CD4-positive, CD25-positive, alpha-beta regulatory T cell (primary cell): Measurements from ENCODE around the gene CYREN. TPM values are rescaled to one million over a fixed set of nuclear protein-coding genes. Genes with fewer than 3 reads are reported as not detected.
"Not testable (repeated sequence)": the region's sequence is repeated elsewhere in the genome, so short reads cannot be mapped to it uniquely, and the experiment has no call there.

Experiments
- ATAC-seq, 2 donors: fragments of 150-1000 bp; cut with Tn5 transposase; one replicate each; pipeline ENCODE4 v1.10.0; 2021; ENCODE audit warnings: low read depth in 2 of 2, moderate number of reproducible peaks in 2 of 2, moderate library complexity in 1 of 2
- DNase-seq, 3 donors: peaks; one replicate each; pipeline versions ENCODE4 v3.0.0 to v3.0.0-alpha.2; 2012 to 2022; ENCODE audit warnings: mixed read lengths in 1 of 3
- H3K27ac ChIP-seq: one replicate; pipeline ENCODE4 v1.7.0; 2013; ENCODE audit warnings: mild to moderate bottlenecking, low read length; ENCODE audit not compliant: insufficient read depth, poor library complexity, severe bottlenecking
- H3K27me3 ChIP-seq: one replicate; pipeline ENCODE4 v1.7.0; 2013; ENCODE audit warnings: low read length; ENCODE audit not compliant: control insufficient read depth, insufficient read depth
- H3K36me3 ChIP-seq: one replicate; pipeline ENCODE4 v1.7.0; 2013; ENCODE audit warnings: mild to moderate bottlenecking, low read length, moderate library complexity; ENCODE audit not compliant: control insufficient read depth, insufficient read depth
- H3K4me1 ChIP-seq: 2 replicates; pipeline ENCODE4 v1.7.0; 2013; ENCODE audit warnings: mild to moderate bottlenecking, low read length; ENCODE audit not compliant: insufficient read depth, control insufficient read depth, poor library complexity, severe bottlenecking
- H3K4me3 ChIP-seq: one replicate; pipeline ENCODE4 v1.7.0; 2013; ENCODE audit warnings: low read depth, mild to moderate bottlenecking, low read length, moderate library complexity
- H3K9me3 ChIP-seq, 2 experiments: 1 replicate in 1 of 2; 2 replicates in 1 of 2; pipeline ENCODE4 v1.7.0; 2013; ENCODE audit warnings: low read length in 2 of 2, mild to moderate bottlenecking in 1 of 2, moderate library complexity in 1 of 2; ENCODE audit not compliant: control insufficient read depth in 2 of 2
- H3K27ac Mint-ChIP-seq, 3 donors: one replicate each; pipeline ENCODE4 v1.8.0; 2020 to 2022; ENCODE audit warnings: mild to moderate bottlenecking in 3 of 3, mixed read lengths in 3 of 3, moderate library complexity in 2 of 3
- H3K27me3 Mint-ChIP-seq: one replicate; pipeline ENCODE4 v1.8.0; 2022; ENCODE audit warnings: mild to moderate bottlenecking, mixed read lengths
- H3K36me3 Mint-ChIP-seq: one replicate; pipeline ENCODE4 v1.8.0; 2020; ENCODE audit warnings: mixed read lengths
- H3K4me1 Mint-ChIP-seq, 4 donors: one replicate each; pipeline ENCODE4 v1.8.0; 2020 to 2022; ENCODE audit warnings: mixed read lengths in 4 of 4, mild to moderate bottlenecking in 1 of 4
- H3K4me3 Mint-ChIP-seq, 4 donors: one replicate each; pipeline ENCODE4 v1.8.0; 2020 to 2022; ENCODE audit warnings: mild to moderate bottlenecking in 4 of 4, mixed read lengths in 4 of 4, moderate library complexity in 3 of 4
- H3K9me3 Mint-ChIP-seq, 7 donors: one replicate each; pipeline ENCODE4 v1.8.0; 2020 to 2022; ENCODE audit warnings: mixed read lengths in 7 of 7, mild to moderate bottlenecking in 3 of 7, moderate library complexity in 2 of 7
- polyA plus RNA-seq, 4 donors: library from polyadenylated mRNA; unstranded; fragments of 300-500 nt; fragmentation: Illumina TruSeq; gene quantifications; one replicate each; pipeline ENCODE4 v1.2.3, GENCODE V29; 2021
- total RNA-seq: library from RNA; stranded (reverse); gene quantifications from one replicate; pipeline ENCODE4 v1.2.3, GENCODE V29; 2022

CYREN gene, protein sequence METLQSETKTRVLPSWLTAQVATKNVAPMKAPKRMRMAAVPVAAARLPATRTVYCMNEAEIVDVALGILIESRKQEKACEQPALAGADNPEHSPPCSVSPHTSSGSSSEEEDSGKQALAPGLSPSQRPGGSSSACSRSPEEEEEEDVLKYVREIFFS
- total RNA-seq (20.1 TPM), polyA plus RNA-seq (10 to 100 TPM; 25.3 to 39.8 (median 33.2) TPM)

DNA sequence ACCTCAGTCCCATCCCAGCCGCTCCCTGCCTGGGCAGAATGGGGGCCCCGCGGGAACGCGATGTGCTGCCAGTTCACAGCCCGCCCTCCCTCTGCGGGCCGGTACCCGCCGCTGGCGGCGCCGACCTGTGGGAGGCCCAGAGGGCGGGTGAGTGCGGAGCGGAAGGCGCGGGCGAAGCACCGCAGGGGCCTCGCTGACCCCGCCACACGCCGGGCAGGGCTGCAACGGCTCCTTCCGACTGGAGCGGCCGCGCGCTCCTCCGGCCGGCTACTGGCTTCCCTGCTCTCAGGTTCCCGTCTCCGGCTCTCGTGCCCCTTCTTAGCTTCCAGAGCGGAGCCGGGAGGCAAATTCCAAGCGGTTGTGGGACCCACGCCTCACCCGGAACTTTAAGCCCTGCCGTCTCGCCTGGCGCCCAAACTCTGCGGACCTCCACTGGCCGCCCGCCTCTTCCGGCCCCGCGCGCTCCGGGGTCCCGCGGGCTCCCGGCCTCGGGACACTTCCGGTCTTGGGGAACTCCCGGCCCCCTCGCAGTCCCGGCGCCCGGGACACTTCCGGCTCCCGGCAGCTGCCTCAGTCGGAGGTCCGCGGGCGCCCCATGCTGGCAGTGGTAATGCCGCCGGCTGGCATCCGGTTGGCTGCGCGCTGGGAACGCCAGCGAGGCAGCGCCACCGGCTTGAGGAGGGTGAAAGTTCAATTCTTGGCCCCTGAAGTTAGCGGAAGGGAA is at the start of gene CYREN:
TSS of gene CYREN (minus strand) at position 434 of the 724 bp plus-strand sequence. CDS start 1,785 bp downstream, outside the sequence.
- Mint-ChIP-seq H3K9me3 (no peaks in the 10 kb centered on the region), H3K4me1 (peaks cover 20 to 47% (median 34%) of the 10 kb centered on the region in 4 donors), H3K27me3 (no peaks in the 10 kb centered on the region), H3K4me3 (peak within 1 kb of the TSS; percentile 86 to 96 (median 89)), H3K36me3 (peaks cover 24% of the 10 kb centered on the region), H3K27ac (peak within 1 kb of the TSS; percentile 89 to 97 (median 97))
- Histone ChIP-seq H3K27me3 (no peaks in the 10 kb centered on the region), H3K27ac (peak within 1 kb of the TSS; percentile 94), H3K4me3 (peak within 1 kb of the TSS; percentile 70), H3K4me1 (peaks cover 25% of the 10 kb centered on the region), H3K36me3 (peaks cover 19% of the 10 kb centered on the region), H3K9me3 (no peaks in the 10 kb centered on the region)
- DNase-seq (peak; percentile 79 to 93 (median 84)), ATAC-seq (peak; percentile 74 to 79)

DNA sequence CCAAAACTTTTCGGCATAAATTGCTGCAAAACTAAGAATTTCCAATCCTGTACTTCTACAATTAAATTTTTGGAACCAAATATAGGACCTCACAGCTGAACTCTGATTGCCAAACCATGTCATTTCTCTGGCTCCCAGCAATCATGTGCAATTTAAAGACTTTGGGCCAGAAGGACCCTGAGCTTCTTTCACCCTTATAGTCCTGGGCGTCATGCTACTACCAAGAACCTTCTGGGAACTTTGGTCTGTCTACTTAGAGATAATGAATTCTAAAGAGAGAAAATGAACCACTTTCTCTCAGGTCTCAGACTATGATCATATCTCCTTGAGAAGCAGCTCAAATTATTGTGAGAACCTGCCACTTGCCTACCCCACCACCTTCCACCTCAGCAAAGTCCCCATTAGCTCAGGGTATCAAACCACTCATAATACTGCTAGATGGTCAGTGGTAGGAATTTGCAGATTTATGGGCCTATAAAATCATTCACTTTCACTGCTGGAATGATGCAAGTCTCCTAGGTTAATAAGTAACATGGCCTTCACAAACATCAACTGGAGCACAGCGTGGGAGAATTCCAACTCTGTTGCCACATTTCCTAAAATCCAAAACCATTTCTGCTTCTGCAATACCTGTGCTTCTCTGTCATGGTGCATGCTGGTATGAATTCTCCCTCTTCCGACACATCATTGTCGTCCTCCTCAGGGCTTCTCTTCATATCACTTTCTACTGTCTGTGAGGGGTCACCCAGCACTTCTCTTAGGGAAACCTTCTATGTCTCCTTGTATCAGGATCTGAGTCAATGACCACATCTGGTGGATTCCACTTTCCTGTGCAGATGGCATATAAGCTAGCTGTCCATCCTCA is 47.4 kb upstream of the CYREN start:
- H3K27me3 ChIP-seq: peaks cover 7% of the 10 kb centered on the region
- peaks cover 0 to 6% (median 0%) of the 10 kb centered on the region in 4 donors for H3K4me1 Mint-ChIP-seq
- H3K36me3 Mint-ChIP-seq: no peaks in the 10 kb centered on the region
- H3K9me3 Mint-ChIP-seq: peaks cover 0 to 5% (median 0%) of the 10 kb centered on the region in 7 donors
- H3K27ac Mint-ChIP-seq: no peak overlapping the region
- no peaks in the 10 kb centered on the region for H3K4me1 ChIP-seq
- no peak for DNase-seq
- ATAC-seq: no peak
- H3K27ac ChIP-seq: no peak overlapping the region
- H3K36me3 ChIP-seq: no peaks in the 10 kb centered on the region
- peaks cover 14% of the 10 kb centered on the region for H3K27me3 Mint-ChIP-seq
- no peaks in the 10 kb centered on the region for H3K9me3 ChIP-seq
- H3K4me3 Mint-ChIP-seq: no peak overlapping the region
- no peak overlapping the region for H3K4me3 ChIP-seq

GRCh38 chr7:135215698-135216097 is 45.2 kb upstream of the CYREN start:
- no peaks in the 10 kb centered on the region for H3K36me3 Mint-ChIP-seq
- peak overlapping the region in 1 of 4 donors; percentile 52 for H3K4me3 Mint-ChIP-seq
- Histone ChIP-seq H3K36me3 (no peaks in the 10 kb centered on the region), H3K4me3 (no peak overlapping the region), H3K27me3 (peaks cover 7% of the 10 kb centered on the region), H3K9me3 (no peaks in the 10 kb centered on the region), H3K4me1 (peaks cover 9% of the 10 kb centered on the region), H3K27ac (no peak overlapping the region)
- peaks cover 5 to 9% (median 8%) of the 10 kb centered on the region in 4 donors for H3K4me1 Mint-ChIP-seq
- H3K27me3 Mint-ChIP-seq: peaks cover 14% of the 10 kb centered on the region
- H3K9me3 Mint-ChIP-seq: peaks cover 0 to 2% (median 0%) of the 10 kb centered on the region in 7 donors
- ATAC-seq (no peak), DNase-seq (no peak)
- H3K27ac Mint-ChIP-seq: no peak overlapping the region

GRCh38 chr7:135215180-135215579 is 44.7 kb upstream of the CYREN start:
- Mint-ChIP-seq H3K9me3 (peaks cover 0 to 2% (median 0%) of the 10 kb centered on the region in 7 donors), H3K27ac (no peak overlapping the region), H3K4me3 (peak overlapping the region in 1 of 4 donors; percentile 52), H3K36me3 (no peaks in the 10 kb centered on the region), H3K4me1 (peaks cover 7 to 14% (median 11%) of the 10 kb centered on the region in 4 donors), H3K27me3 (peaks cover 14% of the 10 kb centered on the region)
- Histone ChIP-seq H3K4me1 (peaks cover 14% of the 10 kb centered on the region), H3K4me3 (no peak overlapping the region), H3K27me3 (peaks cover 7% of the 10 kb centered on the region), H3K36me3 (no peaks in the 10 kb centered on the region), H3K27ac (no peak overlapping the region), H3K9me3 (no peaks in the 10 kb centered on the region)
- DNase-seq (no peak), ATAC-seq (no peak)

GRCh38 chr7:135213831-135214230 is 43.3 kb upstream of the CYREN start:
- no peak overlapping the region for H3K27ac Mint-ChIP-seq
- peaks cover 7 to 25% (median 14%) of the 10 kb centered on the region in 4 donors for H3K4me1 Mint-ChIP-seq
- DNase-seq (no peak), ATAC-seq (no peak)
- H3K27me3 ChIP-seq: peaks cover 7% of the 10 kb centered on the region
- H3K27ac ChIP-seq: no peak overlapping the region
- H3K9me3 Mint-ChIP-seq: peaks cover 0 to 2% (median 0%) of the 10 kb centered on the region in 7 donors
- H3K36me3 ChIP-seq: no peaks in the 10 kb centered on the region
- H3K27me3 Mint-ChIP-seq: peaks cover 14% of the 10 kb centered on the region
- H3K4me3 ChIP-seq: no peak overlapping the region
- H3K4me1 ChIP-seq: peaks cover 14% of the 10 kb centered on the region
- peaks cover under 1% of the 10 kb centered on the region for H3K36me3 Mint-ChIP-seq
- H3K9me3 ChIP-seq: no peaks in the 10 kb centered on the region
- H3K4me3 Mint-ChIP-seq: peak overlapping the region in 2 of 4 donors; percentile 72 to 84

GRCh38 chr7:135211946-135212685 is 41.6 kb upstream of the CYREN start:
- H3K27me3 ChIP-seq, H3K9me3 Mint-ChIP-seq, H3K27me3 Mint-ChIP-seq, H3K36me3 ChIP-seq, DNase-seq, H3K9me3 ChIP-seq, H3K36me3 Mint-ChIP-seq: not testable (repeated sequence)
- Mint-ChIP-seq H3K4me3 (peak overlapping the region; percentile 94 to 98 (median 96)), H3K4me1 (peaks cover 18 to 42% (median 26%) of the 10 kb centered on the region in 4 donors), H3K27ac (peak overlapping the region in 2 of 3 donors; percentile 87 to 96)
- ATAC-seq: peak in 1 of 2 donors; percentile 1
- H3K27ac ChIP-seq: peak overlapping the region; percentile 68
- H3K4me3 ChIP-seq: peak overlapping the region; percentile 94
- H3K4me1 ChIP-seq: peaks cover 14% of the 10 kb centered on the region
